Measurements from ENCODE around the gene SRSF11.

- TF ChIP-seq EZH2 (IDR thresholded peaks at IDR 0.05; ENCODE audit: insufficient read depth, low read length) (no peak), CTCF (IDR thresholded peaks at IDR 0.05; ENCODE audit: insufficient read depth, low read depth, low read length) (no peak)
These were observed 57.5 kb downstream of the SRSF11 start for GRCh38 chr1:70278710-70279109.
